GM21360 (cell line): ENCODE data around the gene SLC22A4.

ENCODE experiments used
- ATAC-seq: cut with Tn5 transposase; IDR thresholded peaks from one replicate; pipeline ENCODE4 v1.9.1; 2021; ENCODE audit warnings: mild to moderate bottlenecking, moderate library complexity; ENCODE audit not compliant: unreplicated experiment

Gene SLC22A4

DNA sequence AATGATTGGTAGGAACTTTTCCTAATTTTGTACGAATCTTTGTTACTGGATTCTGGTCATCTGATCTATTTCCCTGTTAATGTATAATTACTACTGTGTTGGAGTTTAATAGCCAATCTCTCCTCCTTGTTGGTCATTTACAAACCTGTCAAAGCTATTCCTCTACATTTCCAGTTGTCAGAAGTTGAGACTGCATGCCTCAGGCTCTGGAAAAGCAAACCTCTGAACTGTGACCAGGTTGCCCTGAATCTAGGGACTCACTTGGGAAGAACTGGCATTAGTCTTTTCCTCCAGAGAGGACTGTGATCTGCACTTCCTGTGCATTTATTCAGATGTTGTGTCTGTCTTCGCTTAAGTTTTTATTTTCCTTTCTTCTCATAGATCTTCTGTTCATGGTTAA lies 20.6 kb upstream of the SLC22A4 start:
- ATAC-seq = no peak

DNA sequence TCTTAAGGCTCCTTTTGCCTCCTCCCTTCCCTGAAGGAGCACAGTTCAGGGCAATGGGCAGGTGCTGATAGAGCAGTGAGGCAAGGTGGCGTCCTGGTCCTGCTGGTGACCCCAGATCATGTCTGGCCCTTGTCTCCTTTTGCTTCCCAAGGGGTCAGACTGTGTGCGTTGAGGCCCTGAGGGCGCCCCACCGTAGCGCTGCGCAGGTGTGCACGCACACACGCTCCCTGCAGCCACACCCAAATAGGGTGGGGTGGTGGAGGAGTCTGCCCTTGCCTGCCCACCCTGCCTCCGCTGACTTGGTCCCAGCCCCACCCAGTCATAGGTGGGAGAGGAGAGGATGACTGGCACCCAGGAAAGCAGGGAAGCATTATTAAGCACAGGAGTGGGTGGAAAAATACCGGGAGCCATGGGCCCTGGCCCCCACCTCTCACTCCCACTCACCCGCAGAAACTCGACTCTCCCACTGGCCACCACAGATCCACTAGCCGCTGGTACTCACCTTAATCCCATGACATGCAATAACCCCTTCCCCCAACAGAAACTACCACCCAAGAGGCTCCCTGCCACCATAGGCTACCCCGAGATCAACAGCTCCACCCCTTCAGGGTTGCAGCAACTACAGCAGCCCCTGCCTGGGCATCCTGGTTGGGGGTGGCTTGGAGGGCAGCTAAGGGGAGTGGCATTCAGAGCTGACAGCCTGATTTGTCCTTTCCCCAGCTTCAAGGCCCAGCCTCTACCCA lies 20.0 kb upstream of the SLC22A4 start:
- ATAC-seq = no peak

DNA sequence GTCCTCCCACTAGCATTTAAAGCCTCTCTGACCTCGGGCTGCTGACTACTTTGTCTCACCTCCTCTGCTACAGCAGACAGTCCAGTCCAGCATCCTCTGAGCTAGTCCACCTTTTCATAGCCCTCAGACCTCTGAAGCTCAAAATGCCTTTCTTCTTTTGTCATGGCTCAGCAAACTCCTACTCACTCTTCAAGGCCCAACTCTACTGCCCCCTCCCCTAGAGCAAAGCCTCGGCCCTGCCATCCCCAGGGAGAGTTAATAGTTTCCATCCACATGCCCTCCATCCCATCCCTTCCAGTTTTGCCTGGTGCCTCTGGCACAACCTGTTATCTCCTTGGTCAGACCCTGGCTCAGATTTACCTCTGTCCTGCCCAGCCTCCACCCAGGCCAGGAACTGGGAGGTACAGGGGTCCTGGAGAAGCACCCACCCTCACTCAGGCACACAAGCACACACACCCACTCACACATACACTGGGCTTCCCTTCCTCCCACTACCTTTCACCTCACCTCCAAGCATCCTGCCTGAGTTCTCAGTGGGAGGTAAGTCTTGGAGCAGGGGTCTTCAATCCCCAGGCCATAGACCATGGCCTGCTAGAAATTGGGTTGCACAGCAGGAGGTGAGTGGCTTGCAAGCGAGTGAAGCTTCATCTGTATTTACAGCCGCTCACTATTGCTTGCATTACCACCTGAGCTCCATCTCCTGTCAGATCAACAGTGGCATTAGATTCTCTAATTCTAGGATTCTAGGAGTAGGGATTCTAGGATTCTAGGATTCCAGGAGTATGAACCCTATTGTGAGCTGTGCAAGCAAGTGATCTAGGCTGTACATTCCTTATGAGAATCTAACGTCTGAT lies 18.6 kb upstream of the SLC22A4 start:
- no peak for ATAC-seq

DNA sequence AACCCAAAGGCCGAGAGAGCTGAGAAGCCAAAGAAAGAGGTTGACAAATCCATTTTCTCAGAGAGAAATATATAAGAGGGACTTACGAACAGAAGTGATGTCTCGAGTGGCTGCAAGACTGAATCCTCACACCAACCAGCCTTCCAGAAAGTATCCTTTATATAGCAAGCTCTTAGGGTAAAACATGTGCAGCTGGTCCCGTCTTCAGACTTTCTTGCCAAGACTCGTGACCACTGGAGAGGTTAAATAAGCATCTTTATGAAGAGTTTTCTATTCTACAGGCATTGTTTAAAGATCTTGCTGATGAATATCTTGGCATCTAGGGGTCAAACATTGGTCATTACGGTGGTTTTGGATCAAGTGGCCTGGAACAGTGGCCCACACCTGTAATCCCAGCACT lies 16.9 kb upstream of the SLC22A4 start:
- ATAC-seq = no peak

DNA sequence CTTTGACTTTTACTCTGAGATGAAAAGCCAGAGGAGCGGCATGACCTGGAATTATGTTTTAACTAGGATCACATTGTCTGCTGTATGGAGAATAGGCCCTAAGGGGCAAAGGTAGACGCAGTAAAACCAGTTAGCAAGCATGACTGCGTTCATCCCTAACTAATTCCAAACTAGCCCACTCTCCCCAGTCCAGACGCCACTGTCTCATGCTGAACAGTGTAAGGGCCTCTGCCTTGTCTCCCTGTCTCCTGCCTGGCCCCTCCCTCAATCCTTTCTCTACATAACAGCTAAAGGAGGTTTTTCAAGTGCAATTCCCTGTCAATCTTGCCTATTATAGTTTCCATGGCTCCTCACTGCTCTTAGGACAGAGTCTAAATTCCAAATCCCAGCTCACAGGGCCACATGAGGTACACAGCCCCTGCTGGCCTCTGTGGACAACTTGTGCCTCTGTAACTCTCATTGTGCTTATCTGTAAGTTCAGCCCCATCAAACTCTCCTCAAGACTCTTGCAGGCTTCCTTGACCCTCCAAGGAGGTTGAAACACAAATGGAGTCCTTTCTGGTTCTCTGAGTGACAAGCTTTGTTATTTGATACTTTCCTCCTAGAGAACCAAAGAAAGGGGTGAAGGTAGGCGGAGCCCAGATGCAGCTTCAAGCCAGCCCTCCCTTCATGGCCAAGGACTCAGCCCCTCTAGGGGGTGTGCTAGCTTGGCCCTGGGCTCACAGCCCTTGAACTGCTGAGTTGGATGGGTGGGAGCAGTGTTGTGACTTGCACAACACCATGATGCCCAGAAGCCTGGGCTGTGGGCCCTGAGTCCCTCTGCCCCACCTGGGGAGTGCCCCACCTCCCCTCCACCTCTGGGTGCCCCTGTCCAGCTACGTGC lies 16.0 kb upstream of the SLC22A4 start:
- no peak for ATAC-seq

DNA sequence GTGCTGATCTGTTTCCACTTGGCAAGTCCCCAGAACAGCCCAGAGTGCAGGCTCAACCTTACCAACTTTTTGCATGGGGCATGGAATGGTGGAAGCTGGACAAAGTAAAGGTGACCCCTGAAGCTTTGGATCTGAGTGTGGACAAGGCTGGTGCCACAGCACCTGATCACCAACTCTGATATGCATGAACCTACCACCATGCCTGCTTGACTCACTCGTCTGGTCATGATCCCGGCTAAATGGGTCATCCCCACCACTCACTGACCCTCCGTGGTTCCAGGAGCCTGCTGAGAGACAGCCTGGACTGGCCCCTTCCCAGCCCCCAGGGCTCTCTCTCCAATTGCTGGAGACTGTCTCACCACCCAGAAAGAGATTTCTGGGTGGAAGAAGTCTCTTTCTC lies 14.4 kb upstream of the SLC22A4 start:
- no peak for ATAC-seq

DNA sequence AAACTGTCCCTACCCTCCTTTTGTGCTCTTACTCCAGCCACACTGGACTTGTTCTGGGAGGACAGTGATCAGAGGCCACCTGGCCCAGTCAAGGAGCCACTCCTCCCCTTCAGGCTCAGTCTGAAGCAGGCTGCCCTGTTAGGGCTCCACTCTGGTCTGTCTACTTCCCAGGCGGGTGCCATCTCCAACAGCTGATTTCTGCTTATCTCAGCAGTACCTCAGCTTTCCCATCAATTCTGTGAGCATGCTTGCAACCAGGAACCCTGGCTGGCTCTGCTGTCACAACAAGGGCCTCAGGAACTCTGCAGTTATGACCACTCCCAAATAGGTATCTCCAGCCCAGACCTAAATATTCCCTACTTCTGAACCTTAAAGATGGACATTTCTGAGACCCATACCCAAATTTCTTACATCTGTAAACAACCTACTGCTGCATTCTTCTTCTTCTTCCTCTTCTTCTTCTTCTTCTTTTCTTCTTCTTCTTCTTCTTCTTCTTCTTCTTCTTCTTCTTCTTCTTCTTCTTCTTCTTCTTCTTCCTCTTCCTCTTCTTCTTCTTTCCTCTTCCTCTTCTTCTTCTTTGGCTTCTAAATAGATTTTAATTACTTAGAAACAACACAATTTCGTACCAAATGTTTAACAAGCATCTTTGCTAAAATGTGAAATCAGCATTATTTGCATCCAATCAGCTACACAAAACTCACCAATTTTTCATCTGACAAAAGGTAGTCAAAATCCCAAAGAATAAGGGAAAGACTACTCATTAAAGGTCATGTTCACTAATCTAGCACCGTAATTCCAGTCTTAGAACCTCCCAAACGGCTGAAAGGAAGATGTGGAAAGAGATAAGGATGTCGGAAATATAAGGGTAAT lies 13.6 kb upstream of the SLC22A4 start:
- ATAC-seq = no peak

DNA sequence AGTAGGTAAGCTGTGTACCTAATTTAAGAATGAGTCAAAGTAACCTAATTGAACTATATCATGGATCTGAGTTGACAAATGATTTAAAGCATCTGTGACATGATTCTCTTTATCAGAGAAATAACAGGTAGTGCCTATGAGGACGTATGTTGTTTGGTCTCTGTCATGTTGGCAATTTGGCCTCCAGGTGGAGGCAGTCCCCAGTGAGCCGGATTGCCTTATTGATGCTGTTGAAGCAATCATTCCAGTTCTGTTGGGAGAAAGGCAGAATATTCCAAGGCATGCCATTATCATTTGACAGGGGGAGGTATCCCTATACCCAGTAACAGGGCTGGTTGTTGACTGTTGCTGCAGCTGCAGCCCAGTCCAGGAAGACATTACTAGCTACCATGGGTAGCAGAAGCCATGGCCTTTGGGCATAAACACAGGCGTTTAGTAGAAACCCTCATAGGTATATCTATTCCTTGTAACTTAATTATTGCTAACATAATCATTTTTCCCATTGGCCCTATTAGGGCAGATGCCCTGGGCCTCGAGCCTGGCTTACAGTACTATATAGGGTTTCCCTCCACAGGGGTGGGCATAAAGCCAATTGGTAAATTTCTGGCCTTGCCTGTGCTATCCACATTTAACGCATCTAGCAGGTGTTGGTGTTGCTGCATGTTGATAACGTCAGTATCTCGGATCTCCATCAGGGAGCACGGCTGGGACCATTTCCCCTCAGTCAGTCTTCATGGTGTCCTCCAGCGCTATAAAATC lies 12.2 kb upstream of the SLC22A4 start:
- ATAC-seq = no peak

DNA sequence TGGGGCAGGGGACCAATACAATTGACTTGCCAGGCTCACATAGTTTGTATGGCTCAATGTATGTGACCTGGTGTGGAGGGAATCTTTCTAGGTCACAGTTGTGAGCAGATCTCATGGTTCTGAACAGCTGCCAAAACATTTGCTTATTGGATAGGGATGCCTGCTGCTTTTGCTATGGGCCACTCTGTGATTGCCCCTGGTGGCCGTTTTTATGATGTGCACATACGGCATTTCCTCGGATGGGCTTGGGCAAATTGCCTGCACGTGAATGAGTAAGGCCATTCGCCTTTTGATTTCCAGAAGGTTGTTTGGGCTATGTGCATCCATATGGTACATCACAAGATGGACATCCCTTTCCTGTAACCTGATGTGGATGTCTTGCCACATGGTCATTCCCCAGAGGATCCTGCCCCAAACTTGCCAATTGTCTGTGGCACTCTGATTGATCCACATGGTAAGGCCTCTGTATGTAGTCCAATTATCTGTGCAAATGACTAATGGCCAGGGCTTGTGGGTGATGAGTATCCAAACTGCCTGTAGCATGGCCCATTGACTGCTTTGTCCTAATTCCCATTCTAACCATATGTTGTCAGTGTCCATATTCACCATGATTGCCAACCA lies 10.7 kb upstream of the SLC22A4 start:
- ATAC-seq = no peak

DNA sequence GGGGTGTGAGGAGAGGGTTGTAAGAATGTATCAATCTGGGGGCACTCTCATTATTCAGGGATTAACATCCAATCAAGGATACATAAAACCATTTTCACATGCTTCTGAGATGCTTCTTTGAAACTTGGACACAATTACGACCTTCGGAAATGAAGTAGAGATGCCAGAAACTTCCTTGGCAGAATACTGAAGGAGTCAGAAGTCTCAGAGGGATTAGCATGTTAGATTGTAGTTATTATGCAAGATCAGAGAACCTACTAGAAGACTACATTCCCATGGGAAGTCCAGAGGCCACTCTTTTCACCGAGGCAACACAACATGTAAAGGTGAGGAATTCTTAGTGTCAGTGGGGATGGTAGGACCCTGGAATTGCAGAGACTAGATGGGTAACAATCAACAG lies 5.1 kb upstream of the SLC22A4 start:
- no peak for ATAC-seq

DNA sequence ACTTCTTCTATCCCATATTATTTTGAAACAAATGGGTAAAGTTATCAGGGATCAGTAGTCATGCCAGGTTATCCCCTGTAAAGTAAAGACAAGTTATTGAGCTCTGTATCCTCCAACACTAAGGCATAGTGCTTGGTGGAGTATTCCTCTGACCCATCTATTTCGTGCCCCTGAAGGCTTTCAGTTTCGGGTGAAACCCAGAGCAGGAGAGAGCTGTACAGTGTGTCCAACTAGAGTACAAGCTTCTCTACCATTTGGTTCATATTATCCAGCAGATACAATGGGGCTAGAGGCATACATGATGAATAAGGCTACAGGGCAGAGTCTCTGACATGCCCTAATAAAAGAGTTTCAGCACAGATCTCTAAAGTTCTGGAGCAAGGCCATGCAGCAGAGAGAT lies 3.2 kb upstream of the SLC22A4 start:
- no peak for ATAC-seq

DNA sequence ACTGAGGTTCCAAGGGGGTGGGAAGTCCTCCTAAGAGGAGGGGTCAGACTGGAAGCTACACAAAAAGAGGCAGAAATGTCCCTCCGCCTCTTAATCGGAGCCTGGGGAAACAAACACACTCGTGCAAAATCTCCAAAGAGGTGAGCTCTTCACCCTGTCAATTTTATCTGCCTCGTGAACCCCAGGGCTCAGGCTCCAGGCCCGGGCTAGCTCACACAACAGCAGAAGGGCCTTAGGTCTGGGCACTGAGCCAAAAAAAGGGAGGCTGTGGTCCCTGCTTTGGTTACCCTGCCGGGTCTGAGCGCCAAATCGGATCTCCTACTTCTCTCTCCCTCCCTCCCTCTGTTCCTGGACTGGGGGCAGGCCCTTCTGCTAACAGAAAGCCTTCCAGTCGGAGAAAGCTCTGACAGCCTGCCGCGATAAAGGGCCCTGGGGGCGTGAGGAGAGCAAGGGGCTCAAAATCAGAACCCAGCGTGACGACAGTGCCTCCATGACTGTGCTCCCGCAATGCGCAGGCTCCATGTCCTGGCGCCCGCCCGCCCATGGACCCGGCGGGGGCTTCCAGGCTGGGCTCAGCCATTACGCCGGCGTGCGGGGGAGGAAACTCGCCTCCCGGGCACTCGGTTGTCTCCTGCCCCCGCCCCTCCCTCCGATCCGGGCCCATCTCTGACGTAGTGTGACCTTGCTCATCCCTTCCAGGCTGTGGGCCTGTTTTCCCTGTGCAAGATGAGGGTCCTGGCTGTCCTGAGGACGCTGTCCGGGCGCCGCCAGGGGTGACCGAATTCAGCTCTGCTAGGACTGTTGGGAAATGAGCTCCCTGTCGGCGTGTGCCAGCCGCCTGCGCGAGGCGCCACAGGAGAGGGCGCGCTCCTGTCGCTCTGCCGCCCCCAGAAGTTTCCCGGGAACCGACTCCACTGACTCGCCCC lies 865 bp upstream of the SLC22A4 start:
- peak; percentile 45 for ATAC-seq

DNA sequence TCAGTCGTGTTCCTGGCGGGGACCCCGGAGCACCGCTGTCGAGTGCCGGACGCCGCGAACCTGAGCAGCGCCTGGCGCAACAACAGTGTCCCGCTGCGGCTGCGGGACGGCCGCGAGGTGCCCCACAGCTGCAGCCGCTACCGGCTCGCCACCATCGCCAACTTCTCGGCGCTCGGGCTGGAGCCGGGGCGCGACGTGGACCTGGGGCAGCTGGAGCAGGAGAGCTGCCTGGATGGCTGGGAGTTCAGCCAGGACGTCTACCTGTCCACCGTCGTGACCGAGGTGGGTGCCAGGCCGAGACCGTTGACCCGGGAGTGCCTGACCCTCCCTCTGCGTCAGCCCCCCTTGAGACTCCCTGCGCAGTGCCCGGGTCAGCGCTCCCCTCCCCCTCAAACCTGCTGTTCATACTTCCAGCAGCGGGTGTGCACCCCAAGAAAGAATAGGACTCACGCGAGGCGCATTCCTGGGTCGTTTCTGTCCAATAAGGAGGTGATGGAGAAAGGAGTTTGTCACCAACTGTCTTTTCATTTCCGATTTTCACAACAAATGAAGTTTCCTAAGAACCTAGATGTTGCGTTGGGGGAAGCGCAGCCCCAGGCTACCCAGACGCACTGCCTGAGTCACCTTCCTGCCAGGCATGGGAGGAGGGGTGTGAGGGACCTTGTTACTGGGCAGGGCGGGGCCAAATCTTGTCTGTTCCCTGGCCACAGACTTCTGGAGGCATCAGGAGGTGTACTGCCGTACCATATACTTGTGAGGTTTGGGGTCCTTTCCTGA lies 722 bp downstream of the SLC22A4 start:
- ATAC-seq = no peak

DNA sequence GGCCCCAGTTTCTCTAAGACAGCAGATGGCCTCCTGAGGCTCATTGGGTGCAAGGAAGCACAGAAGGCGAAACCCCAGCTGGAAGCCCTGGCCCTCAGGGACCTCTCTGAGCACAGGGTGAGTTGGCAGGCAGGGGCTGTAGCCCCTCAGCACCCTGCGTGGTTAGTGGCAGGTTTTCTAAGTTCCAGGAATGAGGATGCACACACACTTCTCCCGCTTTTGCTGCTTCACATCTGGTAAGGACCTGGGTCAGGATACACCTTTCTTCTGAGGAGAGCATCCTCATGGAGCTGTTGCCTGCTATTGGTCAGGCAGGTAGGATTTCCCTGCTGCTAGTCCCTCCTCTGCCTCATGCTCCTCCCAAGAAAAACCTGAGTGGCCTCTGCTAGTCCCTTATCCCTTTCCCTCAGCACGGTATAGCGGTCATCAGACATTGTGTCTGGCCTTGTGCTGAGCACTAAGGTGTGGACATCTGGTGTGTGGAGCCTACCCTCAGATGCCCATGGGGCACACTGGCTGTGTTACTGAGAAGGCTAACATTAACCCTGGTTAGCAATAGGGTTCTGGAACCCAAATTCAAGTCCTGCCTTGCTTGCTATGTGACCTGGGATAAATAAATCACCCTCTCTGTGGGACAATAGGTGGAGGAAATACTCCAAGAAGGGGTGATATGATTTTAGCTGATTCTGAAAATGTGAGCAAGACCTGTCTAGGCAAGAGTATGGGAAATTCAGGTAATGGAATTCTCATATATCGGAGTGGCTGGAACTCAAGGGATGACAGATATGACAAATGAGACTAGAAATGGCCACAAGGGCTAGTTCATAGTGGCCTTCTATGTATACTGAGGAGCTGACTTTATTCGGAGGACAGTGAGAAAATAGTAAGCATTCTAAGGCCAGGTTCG lies 1.6 kb downstream of the SLC22A4 start:
- no peak for ATAC-seq

DNA sequence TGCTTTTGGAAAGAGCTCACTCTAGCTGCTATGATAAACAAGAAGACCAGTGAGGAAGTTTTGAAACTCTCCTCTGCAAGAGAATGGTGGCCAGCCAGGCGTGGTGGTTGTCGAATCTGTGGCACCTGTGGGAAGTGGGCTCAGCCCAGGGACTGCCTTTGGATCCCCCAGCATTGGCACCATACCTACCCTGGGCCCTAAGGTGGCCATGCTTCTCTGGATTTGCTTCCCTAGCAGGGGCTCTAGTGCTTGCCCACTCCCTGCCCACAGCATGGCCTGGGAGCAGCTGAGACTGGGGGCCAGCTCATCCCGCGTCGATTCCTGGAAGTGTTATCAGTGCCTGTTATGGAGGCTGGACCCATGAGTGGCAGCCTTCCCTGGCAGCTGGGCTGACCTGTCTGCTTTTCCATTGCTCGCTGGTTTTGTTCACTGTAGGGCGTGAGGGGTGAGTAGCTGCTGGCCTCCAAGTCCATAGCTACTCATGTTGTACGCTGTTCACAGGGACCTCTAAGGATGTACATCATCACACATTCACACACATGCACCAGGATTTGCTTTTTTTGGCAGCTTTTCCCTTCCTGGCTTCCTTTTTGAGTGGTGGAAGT lies 2.3 kb downstream of the SLC22A4 start:
- no peak for ATAC-seq
